Activated CD4-positive, alpha-beta T cell treated with anti-CD3 and anti-CD28 coated beads, Interleukin-2, amount 50 U/mL, for 1 hour (primary cell): ENCODE data around the gene BEND7.
"Not testable (repeated sequence)": the region's sequence is repeated elsewhere in the genome, so short reads cannot be mapped to it uniquely, and the experiment has no call there.

ENCODE experiments used
- DNase-seq: peaks from one replicate; pipeline ENCODE4 v3.0.0-alpha.2; 2020

BEND7 gene

DNA sequence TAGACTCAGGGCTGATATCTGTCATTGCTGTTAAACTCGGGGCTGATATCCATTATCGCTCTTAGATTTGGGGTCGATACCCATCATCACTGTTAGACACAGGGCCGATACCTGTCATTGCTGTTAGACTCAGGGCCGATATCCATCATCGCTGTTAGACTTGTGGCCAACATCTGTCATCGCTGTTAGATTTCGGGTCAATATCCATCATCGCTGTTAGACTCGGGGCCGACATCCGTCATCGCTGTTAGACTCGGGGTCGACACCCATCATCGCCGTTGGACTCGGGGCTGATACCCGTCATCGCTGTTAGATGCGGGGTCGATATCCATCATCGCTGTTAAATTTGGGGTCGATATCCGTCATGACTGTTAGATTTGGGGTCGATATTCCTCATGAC lies 54.8 kb downstream of the BEND7 start:
- no peak for DNase-seq

- DNase-seq, result no peak
These were observed 56.5 kb downstream of the BEND7 start for GRCh38 chr10:13472359-13472758.

DNA sequence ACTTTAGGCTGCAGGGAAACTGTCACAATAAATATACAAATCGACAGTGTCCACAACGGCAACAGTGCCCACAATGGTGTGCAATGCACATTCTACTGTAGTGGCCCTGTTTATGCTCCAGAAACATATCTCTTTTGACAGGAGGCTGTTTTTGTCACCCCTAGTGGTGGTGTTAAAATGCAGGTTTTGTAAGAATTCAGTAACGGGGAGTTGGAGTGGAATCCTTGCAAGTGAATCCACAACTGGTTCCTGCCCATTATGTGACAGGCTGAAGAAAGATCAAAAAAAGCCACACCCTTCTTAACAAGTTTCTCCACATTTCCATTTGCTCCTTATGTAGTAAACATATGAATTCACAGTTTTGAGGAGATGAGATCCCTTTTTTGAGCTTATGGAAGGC lies 58.5 kb downstream of the BEND7 start:
- DNase-seq, result no peak

DNA sequence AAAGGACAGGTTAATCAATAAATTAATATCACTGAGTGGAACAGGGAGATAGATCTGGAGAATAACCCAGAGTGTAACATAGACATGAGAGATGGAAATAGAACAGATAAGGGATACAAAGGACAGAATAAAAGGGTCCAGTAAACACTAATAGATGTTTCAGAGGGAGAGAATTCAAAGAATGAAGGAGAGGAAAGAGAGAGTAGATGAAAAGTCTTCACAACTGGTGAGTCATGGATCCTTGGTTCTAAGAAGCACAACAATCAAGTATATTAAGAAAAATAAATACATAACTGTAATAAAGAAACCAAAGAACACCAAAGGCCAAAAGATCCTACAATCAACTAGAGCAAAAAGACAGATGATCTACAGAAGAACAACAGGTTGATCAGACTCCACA lies 66.3 kb downstream of the BEND7 start:
- no peak for DNase-seq

- DNase-seq, result no peak
These were observed 70.2 kb downstream of the BEND7 start for GRCh38 chr10:13458687-13459012.

DNA sequence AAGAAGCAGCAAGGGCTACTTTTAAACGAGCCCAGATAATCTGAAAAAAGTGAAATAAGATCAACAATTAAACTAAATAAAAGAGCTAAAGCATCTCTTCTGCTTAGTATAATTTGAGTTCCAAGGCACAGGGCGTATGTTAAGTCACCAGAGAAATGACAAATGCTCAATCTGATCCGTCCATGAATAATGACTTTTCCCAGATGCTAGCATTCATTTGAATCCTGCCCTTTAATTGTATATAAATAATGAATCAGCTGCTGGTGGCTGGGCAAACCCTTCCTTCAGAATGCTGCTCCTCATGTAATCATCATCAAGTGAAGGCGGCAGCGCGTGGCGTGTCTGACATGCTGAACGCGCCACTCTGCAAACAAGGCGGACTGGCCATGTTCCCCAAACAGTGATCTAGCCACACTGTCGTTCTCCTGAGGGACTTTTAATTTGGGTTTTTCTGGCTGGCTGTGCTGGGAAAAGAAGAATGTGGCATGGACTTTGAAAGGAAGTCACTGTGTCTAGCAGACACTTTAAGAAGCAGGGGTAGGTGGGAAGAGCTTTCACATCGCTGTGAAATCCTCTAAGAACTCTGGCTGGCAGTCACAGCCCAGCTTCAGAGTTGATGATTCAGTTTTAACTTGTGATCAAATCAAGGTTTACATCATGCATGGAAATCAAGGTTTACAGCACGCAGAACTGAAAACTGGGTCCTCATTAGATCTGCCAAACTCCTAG lies 70.7 kb downstream of the BEND7 start:
- no peak for DNase-seq

DNA sequence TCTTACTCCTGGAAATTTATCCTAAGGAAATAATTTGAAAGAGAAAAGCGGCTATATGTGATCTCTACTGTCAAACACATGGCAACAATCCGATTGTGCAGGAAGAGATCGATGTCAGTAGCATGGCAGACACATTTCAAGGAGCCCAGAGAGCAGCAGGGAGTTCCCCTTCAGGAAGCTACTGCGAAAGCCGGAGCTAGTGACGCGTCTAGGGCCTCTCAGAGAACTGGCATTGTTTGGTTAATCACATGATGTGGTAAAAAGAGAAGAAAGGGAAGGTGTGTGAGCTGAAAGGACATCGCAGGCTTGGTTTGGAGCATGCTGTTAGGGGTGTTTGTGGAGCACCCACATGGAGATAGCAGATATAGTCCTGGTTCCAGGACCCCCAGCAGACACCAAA lies 74.9 kb downstream of the BEND7 start:
- DNase-seq, result peak; percentile 2

GRCh38 chr10:13450069-13450468 lies 78.7 kb downstream of the BEND7 start:
- no peak for DNase-seq

GRCh38 chr10:13449296-13449695 lies 79.5 kb downstream of the BEND7 start:
- DNase-seq, result no peak

- no peak for DNase-seq
These were observed 80.6 kb downstream of the BEND7 start for GRCh38 chr10:13448216-13448615.

- DNase-seq, result no peak
These were observed 83.0 kb downstream of the BEND7 start for GRCh38 chr10:13445656-13446400.

GRCh38 chr10:13441476-13441875 lies 87.3 kb downstream of the BEND7 start:
- no peak for DNase-seq

DNA sequence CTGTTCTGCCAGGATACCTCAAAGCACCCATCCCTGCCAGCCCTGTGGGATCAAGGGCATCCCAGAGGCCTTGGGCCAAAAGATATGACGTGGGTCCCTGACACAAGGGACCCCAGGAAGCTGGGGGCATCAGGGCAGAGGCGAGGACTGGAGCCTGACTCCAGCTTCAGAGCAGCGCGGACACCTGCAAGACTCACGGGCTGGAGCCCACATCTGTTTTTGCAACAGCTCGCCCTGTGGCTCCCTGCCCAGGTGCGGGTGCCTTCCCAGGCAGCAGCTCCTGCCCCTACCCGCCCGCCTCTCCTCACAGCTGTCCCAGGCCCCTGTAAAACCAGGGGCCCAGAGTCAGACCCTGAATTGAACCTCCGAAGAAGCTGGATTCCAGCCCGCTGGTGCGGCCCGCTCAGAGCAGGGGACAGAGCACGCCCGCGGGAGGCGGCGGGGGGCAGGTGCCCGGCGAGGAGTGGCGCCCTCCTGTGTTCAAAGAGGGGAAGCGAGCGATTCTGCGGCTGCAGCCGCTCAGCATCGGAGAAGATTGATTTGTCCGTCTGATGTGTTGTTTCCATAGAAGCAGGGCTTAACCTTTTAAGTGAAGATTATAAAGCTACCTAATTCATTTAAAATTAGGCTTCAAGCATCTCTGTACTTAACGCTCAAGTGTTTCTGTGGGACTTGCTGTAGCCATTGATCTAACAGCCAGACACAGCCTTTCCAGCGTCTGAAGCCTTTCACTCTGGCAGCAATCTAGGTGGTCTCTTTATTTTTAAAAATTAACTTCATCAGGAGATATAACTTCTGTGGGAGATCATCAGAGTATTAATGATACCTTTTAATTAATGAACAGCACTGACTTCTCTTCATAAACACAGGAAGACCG lies 88.4 kb downstream of the BEND7 start:
- peak; percentile 67 for DNase-seq

GRCh38 chr10:13439313-13440184 lies 89.3 kb downstream of the BEND7 start:
- DNase-seq, result no peak

DNA sequence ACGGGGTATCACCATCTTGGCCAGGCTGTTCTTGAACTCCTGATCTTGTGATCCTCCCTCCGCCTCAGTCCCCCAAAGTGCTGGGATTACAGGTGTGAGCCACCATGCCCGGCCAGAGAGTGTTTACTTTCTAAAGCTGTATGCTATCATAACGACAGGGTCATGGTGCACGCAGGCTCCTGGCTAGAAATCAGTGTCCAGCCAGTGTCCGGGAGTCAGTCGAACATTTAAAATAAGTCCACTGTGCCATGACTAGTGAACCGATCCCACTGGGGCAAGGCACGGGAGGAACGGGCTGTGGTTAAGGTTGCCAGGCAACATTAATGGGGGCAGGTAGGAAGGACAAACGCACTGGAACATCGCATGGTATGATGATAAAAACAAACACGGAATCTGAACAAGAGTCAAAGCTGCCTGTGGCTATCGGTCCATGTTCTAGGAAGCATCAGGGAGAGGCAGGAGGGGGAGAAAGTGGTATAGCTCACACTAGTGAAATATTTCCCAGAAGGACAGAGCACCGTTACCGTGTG lies 91.7 kb downstream of the BEND7 start:
- DNase-seq, result no peak

GRCh38 chr10:13427943-13428342 lies 100.9 kb downstream of the BEND7 start:
- not testable (repeated sequence) for DNase-seq

DNA sequence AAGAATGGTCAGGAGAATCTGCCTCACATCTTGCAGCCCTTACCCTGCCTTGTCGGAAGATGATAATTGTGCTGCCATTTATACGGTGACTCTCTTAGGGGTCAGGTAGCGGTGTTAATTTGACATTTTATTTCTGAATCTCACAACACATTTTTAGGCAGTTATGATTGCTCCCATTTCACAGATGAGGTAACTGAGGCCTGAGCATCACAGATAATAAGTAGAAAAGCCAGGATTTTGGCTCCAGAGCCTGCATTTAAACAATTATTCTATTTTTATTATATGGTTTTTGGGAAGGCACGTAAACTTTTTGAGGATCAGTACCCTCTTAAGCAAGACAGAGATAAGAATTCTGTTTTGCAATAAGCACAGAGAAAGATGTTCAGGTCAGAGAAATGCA lies 103.4 kb downstream of the BEND7 start:
- no peak for DNase-seq

DNA sequence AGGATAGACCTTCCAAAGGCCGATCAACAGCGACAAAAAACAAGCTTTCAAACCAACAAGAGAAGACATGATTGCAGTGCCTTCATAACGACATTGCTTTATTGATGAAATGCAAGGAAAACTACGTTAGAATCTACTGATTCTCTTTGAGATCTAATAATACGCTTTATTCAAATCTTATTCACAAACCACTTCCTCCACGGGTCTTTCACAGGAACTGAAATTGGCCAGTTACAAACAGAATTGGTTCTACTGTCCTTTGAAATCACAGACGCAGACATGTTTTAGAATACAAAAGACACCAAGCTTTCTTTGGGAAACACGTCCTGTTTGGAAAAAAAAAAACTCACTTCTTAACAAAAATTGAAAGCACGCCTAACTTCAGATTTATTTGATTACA lies 106.0 kb downstream of the BEND7 start:
- no peak for DNase-seq

DNA sequence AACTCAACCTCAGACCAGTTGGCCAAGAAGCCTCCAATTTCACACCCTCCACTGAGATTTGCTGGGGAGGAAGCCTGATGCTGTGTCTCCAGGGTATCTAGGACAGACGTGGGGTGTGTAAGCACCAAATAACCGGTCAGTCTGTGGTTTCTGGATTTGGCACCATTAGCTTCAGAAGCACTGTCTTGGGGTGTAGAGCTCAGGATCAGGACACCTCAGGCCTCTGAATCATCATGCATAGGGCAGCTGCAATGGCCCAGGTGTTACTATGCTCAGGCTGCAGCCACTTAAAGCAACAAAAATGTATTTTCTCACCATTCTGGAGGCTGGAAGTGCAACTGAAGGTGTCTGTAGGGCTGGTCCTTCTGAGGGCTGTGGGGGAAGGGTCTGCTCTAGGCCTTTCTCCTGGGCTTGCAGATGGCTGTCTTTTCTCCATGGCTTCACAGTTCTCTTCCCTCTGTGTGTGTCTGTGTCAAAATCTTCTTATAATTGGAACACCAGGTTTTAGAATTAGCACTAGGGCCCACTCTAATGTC lies 107.4 kb downstream of the BEND7 start:
- no peak for DNase-seq

DNA sequence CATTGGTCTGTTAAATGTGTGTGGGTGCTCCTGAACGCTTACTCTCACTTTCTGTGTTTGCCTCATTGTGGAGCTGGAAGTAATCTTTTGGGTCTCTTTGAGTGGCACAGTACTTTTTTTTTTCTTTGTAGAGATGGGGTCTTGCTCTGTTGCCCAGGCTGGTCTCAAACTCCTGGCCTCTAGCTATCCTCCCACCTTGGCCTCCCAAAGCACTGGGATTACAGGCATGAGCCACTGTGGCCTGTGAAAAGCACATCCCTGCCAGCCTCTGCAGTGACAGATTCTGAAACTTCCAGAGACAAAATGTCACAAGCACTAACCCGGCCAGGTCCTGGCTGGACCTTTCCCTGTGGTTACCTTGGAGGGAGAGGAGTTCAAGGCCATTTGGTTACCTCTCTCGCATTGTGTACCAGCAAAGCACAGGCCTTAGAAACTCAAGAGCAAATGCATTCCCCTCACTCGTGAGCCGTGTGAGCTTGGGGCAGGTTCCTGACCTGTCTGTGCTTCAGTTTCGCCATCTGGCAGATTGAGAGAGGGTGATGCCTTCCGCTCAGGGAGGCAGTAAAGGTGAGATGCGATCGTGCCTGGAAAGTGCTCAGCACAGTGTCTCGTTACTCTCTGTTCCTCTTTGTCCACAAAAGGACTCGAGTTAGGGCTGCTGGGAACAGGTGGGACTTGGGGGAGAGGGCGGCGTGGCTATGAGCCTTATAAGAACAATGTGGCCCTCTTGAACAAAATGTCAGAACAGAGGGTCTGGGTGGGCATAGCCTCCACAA lies 108.1 kb downstream of the BEND7 start:
- DNase-seq, result no peak

- DNase-seq, result no peak
These were observed 111.2 kb downstream of the BEND7 start for GRCh38 chr10:13417459-13418126.
